Superior temporal gyrus (tissue), 1 donor: ENCODE results near the gene GLIS1.
"Not testable (repeated sequence)": the region's sequence is repeated elsewhere in the genome, so short reads cannot be mapped to it uniquely, and the experiment has no call there.

Experiments used
- DNase-seq: peaks from one replicate; pipeline ENCODE4 v3.0.0-alpha.2; 2016; ENCODE audit errors: extremely low spot score

Gene GLIS1

GRCh38 chr1:53739109-53739681 lies at the start of gene GLIS1:
TSS of gene GLIS1 (minus strand) at chr1:53739164. CDS start at chr1:53738064, 1,100 bp downstream.
- DNase-seq: peak; percentile 72

DNA sequence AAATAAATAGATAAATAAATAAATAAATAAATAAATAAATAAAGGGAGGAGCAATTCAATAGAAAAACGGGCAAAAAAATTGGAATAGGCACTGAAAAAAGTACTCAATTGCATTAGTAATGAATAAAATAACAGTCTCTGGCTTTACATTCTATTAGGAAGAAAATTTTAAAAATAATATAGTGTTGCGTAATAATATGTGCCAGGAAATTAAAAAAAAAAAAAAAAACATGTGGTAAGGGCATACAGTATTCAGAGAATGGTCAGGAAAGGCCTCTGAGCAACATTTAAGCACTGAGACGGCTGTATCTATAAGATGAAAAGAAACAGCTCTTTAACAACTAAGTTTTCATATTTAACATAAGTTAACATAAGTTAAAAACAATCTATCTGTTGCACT lies 48.7 kb upstream of the GLIS1 start:
- no peak for DNase-seq

GRCh38 chr1:53783056-53783455 lies 44.1 kb upstream of the GLIS1 start:
- no peak for DNase-seq

DNA sequence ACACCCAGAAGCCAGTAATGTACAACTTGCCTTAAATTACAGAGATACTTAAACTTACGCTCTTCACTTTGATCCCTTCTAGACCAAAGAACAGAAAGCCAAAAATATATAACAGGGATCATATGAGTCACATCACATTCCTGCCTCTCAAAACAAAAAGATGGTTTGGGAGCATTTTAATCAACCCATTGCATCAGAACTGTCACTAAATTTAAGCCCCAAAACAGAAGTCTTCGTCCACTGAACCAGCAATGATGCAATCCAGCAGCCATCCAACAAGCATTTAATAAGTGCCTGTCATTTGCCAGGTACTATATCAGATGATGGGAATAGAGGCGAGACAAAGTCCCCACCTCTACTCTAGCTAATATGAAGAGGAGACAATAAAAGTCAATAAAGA lies 42.7 kb upstream of the GLIS1 start:
- no peak for DNase-seq

DNA sequence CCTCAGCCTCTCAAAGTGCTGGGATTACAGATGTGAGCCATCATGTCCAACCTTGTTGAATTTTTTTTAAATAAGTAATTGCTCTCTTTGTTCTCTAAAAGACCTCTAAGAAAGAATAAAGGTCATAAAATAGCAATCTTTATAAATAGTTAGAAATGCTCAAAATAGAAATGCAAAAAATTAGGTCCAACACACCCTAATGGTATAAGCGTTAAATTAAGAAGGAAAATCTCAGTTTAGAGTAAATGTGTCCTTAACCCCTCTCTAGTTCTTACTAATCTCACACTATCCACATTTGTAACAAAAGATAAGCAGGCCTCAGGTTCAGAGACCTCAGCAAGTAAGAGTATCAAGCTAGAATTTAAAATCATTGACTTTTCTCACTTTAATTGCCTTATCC lies 38.3 kb upstream of the GLIS1 start:
- no peak for DNase-seq

GRCh38 chr1:53771648-53772047 lies 32.7 kb upstream of the GLIS1 start:
- no peak for DNase-seq

- no peak for DNase-seq
Measured at GRCh38 chr1:53769780-53770179, 30.8 kb upstream of the GLIS1 start.

GRCh38 chr1:53769184-53769583 lies 30.2 kb upstream of the GLIS1 start:
- no peak for DNase-seq

GRCh38 chr1:53766831-53767405 lies 28.0 kb upstream of the GLIS1 start:
- no peak for DNase-seq

DNA sequence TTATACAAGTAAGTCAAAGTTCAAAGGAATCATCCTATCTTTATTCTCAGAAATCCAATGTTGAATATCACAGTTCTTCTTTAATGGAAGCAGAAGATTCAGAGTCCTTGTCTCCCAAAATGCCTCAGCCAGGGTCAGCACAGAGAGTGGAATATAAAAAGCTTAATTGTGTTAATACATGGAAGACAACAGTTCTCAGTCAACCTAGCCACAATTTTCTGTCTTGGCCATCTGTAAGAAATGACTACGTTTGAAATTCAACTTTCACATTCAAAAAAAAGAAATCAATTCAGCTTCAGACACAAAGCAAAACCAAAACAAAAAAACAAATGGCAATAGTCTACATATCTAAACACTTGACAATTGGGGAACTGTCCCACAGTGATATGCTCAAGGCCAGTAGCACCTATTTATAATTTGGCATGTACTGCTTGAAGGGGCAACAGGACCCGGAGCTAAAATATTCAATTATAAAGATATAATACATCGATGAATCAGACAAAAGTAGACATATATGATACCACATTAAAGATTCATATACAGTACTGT lies 27.3 kb upstream of the GLIS1 start:
- no peak for DNase-seq

DNA sequence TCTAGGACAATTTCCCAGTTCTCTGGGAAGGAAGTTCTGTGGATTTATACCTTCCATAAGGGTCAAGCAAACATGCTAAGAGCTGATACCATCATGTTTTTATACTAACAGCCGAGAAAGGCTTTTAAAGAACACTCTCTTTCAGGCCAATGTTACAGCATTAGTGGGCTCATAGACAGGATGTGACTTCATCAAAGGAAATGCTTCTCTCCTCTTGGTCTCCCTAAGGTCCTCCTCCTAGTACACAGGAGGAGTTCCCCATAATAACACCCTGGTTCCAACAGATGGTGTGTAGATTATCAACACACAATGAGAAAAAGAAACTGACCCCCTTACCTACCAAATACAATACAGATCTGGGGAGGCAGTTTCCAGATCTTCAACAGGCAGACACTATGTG lies 26.7 kb upstream of the GLIS1 start:
- no peak for DNase-seq

GRCh38 chr1:53763911-53764310 lies 24.9 kb upstream of the GLIS1 start:
- DNase-seq: no peak

DNA sequence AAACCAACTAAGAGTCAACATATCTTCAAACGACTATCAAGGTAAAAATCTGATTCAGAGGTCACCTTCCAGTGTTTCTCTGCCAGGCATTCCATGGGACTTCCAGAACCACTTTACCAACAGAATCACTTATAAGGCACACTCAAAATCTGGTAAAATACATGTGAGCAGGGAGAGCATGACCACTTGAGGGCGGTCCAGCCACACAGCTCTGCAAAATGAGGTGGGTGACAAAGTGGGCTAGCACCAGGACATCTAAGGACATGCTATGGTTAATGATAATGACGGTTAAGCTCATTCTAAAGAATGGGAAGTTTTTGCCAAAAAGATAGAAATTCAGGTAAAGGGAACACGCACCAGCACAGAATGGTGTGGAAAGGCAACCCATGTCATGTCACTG lies 24.5 kb upstream of the GLIS1 start:
- no peak for DNase-seq

DNA sequence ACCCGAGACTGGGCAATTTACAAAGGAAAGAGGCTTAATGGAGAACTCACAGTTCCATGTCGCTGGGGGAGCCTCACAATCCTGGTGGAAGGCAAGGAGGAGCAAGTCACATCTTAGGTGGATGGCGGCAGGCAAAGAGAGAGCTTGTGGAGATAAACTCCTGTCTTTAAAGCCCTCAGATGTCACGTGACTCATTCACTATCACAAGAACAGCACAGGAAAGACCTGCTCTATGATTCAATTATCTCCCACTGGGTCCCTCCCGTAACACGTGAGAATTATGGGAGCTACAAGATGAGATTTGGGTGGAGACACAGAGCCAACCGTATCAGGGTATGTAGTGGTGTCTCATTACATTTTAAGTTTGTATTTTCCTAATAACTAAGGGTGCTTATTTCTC lies 21.5 kb upstream of the GLIS1 start:
- DNase-seq: not testable (repeated sequence)

DNA sequence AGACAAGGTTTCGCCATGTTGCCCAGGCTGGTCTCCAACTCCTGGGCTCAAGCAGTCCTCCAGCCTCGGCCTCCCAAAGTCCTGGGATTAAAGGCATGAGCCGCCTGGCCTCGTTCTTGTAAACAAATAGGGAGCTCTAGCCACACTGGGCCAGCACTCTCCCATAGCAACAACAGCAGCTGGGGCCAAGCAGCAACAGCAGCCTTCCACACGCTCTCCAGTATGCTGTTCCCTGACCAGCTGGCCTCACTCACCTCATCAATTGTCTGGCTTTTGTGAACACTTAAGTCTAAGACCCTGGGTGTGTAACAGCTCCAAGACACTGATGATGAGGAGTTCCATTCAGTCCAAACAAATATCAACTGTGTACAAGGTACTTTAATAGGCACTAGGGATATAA lies 16.9 kb upstream of the GLIS1 start:
- DNase-seq: no peak

DNA sequence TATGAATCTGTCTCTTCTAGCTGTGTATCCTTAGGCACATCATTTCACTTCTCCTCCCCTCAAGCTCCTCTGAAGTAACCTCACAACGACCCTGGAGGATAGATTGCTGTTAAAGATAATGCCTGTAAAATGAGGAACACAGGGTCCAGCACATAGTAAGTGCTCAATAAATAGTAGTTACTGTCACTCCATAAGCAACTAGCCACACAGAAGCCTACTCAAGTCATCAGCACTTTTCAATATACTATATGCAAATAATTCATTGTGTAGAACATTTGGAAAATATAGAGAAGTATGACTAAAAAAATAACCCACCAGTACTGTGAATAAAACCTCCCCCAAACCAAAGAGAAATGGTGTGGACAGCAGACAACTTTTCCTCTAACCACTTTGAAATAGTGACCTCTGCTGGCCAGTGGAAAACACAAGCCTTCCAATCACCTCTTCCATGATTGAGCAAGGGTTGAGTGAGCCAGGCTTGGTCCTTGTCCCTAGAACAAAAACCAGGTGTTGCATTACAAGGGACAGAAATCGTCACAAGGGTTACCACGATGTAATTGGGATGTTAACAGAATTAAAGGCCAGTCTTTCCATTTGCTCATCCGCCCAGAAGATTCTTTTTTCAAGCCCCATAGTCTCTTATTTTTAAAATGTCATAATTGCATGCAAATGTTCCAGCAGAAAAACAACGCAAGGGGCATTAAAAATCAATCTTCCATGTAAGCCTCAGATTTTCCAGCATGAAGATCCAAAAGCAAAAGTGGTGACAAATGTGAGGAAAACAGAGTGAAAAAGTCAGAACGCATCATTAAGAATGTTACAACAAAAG lies 15.7 kb upstream of the GLIS1 start:
- DNase-seq: peak; percentile 62

- no peak for DNase-seq
Measured at GRCh38 chr1:53752281-53752680, 13.3 kb upstream of the GLIS1 start.

DNA sequence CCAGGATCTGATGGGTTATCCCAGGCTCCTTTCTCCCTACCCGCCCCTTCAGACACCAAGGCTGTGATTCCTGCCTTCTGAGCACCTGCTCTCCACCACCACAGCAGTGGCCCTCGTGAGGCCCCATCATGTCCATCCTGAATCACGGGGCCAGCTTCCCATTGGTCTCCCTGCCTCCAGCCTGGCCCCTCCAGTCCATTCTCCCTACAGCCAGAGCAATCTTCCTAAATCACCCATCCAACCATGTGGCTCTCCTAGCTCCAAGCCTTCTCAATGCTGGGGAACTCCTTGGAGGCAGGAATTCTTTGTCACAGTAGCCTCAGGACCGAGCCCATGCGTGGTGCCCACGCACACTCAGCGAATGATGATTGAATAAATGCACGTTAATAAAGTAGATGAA lies 8.9 kb upstream of the GLIS1 start:
- no peak for DNase-seq

- DNase-seq: no peak
Measured at GRCh38 chr1:53740621-53741105, 1.7 kb upstream of the GLIS1 start.

- no peak for DNase-seq
Measured at GRCh38 chr1:53738205-53739108, 507 bp downstream of the GLIS1 start.

- DNase-seq: no peak
Measured at GRCh38 chr1:53737648-53738204, 1.2 kb downstream of the GLIS1 start.
